Loucy (cell line): ENCODE results near the gene CHRM3.

Experiments used
- H2AFZ ChIP-seq: fragments of 200-600 bp; sonication (generic); 2 replicates; pipeline ENCODE4 v1.6.0; 2016; ENCODE audit warnings: antibody characterized with exemption, mild to moderate bottlenecking, low read length, moderate library complexity
- H3F3A ChIP-seq: fragments of 200-600 bp; 2 replicates; pipeline ENCODE4 v1.6.0; 2016; ENCODE audit warnings: antibody characterized with exemption, low read depth, mild to moderate bottlenecking
- H3K27me3 ChIP-seq: fragments of 200-600 bp; sonication (generic); 2 replicates; pipeline ENCODE4 v1.6.1; 2014; ENCODE audit warnings: low read length, mild to moderate bottlenecking; ENCODE audit not compliant: insufficient read depth, poor library complexity, severe bottlenecking
- H3K36me3 ChIP-seq: fragments of 200-600 bp; sonication (generic); 2 replicates; pipeline ENCODE4 v1.6.1; 2016; ENCODE audit warnings: low read length; ENCODE audit not compliant: insufficient read depth
- H3K4me1 ChIP-seq: fragments of 200-600 bp; sonication (generic); 2 replicates; pipeline ENCODE4 v1.5.1; 2014; ENCODE audit warnings: low read length, mild to moderate bottlenecking; ENCODE audit not compliant: insufficient read depth, poor library complexity, severe bottlenecking
- H3K4me2 ChIP-seq: fragments of 200-600 bp; sonication (generic); 2 replicates; pipeline ENCODE4 v1.6.0; 2014; ENCODE audit warnings: antibody characterized with exemption, low read length, low read depth, mild to moderate bottlenecking; ENCODE audit not compliant: poor library complexity, severe bottlenecking
- H3K4me3 ChIP-seq: fragments of 200-600 bp; sonication (generic); 2 replicates; pipeline ENCODE4 v1.5.1; 2014; ENCODE audit warnings: low read length, mild to moderate bottlenecking, mixed read lengths; ENCODE audit not compliant: poor library complexity, severe bottlenecking
- H3K79me2 ChIP-seq: fragments of 200-600 bp; sonication (generic); 2 replicates; pipeline ENCODE4 v1.6.1; 2014; ENCODE audit warnings: low read length; ENCODE audit not compliant: insufficient read depth
- H3K9ac ChIP-seq: fragments of 200-600 bp; sonication (generic); 2 replicates; pipeline ENCODE4 v1.6.0; 2014; ENCODE audit warnings: mild to moderate bottlenecking, low read depth, low read length, moderate library complexity; ENCODE audit not compliant: poor library complexity, severe bottlenecking
- H3K9me2 ChIP-seq: fragments of 200-600 bp; sonication (generic); replicated peaks from 2 replicates; pipeline ENCODE4 v1.6.1; 2016; ENCODE audit warnings: low read depth, low read length, mixed read lengths
- H3K9me3 ChIP-seq: fragments of 200-600 bp; sonication (generic); 2 replicates; pipeline ENCODE4 v1.6.1; 2014; ENCODE audit warnings: mild to moderate bottlenecking, antibody characterized with exemption, low read length, low read depth; ENCODE audit not compliant: insufficient read depth
- H4K20me1 ChIP-seq: fragments of 200-600 bp; sonication (generic); 2 replicates; pipeline ENCODE4 v1.6.0; 2014; ENCODE audit warnings: antibody characterized with exemption, low read length, mild to moderate bottlenecking; ENCODE audit not compliant: insufficient read depth, poor library complexity, severe bottlenecking
- EZH2phosphoT487 ChIP-seq: fragments of 200-600 bp; IDR thresholded peaks from 2 replicates; pipeline ENCODE4 v1.6.1; 2018; ENCODE audit warnings: antibody characterized with exemption, mild to moderate bottlenecking, moderate library complexity, borderline replicate concordance
- TF ChIP-seq, protein P1 (sequence below): fragments of 200-600 bp; sonication (generic); conservative IDR thresholded peaks from 2 replicates; pipeline ENCODE4 v1.5.1; 2014; ENCODE audit warnings: mild to moderate bottlenecking, antibody characterized with exemption, low read length

The CHRM3 gene

DNA sequence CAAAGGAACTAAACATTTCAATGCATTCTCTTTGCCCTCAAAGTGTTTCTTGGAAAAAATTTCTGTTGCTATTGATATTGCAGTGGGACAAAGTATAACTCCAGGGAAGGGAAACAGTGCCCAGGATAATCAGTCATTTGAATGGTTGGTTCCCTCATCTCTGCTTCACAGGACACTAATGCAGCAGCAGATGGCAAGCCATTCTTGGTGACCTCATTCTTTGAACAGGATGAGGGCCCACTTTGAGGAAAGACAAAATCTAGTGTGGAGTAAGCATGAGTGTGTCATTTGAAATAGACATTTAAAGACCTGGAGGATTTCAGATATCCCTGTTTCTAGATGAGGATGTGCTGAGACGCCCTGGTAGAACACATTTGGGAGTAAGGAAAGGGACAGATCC is 32.3 kb downstream of the CHRM3 start:
- no peaks in the 10 kb centered on the region for H3K79me2 ChIP-seq
- TF ChIP-seq EZH2phosphoT487 = no peak
- TF ChIP-seq, protein P1, sequence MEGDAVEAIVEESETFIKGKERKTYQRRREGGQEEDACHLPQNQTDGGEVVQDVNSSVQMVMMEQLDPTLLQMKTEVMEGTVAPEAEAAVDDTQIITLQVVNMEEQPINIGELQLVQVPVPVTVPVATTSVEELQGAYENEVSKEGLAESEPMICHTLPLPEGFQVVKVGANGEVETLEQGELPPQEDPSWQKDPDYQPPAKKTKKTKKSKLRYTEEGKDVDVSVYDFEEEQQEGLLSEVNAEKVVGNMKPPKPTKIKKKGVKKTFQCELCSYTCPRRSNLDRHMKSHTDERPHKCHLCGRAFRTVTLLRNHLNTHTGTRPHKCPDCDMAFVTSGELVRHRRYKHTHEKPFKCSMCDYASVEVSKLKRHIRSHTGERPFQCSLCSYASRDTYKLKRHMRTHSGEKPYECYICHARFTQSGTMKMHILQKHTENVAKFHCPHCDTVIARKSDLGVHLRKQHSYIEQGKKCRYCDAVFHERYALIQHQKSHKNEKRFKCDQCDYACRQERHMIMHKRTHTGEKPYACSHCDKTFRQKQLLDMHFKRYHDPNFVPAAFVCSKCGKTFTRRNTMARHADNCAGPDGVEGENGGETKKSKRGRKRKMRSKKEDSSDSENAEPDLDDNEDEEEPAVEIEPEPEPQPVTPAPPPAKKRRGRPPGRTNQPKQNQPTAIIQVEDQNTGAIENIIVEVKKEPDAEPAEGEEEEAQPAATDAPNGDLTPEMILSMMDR = no peak
- no peaks in the 10 kb centered on the region for H3K27me3 ChIP-seq
- no peaks in the 10 kb centered on the region for H3K36me3 ChIP-seq
- H3K4me3 ChIP-seq = no peak overlapping the region
- no peak overlapping the region for H3K4me2 ChIP-seq
- no peaks in the 10 kb centered on the region for H3F3A ChIP-seq
- no peaks in the 10 kb centered on the region for H3K9me2 ChIP-seq
- no peaks in the 10 kb centered on the region for H3K4me1 ChIP-seq
- no peaks in the 10 kb centered on the region for H3K9me3 ChIP-seq
- H2AFZ ChIP-seq = no peak overlapping the region
- H3K9ac ChIP-seq = no peak overlapping the region
- no peaks in the 10 kb centered on the region for H4K20me1 ChIP-seq

DNA sequence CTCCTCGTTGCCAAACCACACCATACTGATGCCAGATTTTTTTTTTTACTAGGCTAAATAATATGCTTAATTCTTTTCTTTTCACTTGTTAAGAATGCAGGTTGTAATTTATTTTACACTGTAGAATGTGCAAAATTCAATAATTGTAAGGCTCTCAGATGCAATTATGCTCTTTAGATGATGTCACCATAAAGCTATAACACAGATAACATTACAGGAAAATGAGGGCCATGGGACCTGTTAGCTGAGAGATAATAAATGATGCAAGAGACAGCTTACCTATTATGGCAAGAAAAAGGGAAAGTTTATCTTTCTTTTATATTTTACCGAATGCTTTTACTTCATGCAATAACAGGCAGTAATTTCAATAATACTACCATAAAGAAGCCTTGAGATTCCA is 35.4 kb downstream of the CHRM3 start:
- no peak for TF ChIP-seq EZH2phosphoT487
- TF ChIP-seq, protein P1 = no peak
- no peaks in the 10 kb centered on the region for H3K9me3 ChIP-seq
- no peak overlapping the region for H3K4me3 ChIP-seq
- no peaks in the 10 kb centered on the region for H3K27me3 ChIP-seq
- no peaks in the 10 kb centered on the region for H3F3A ChIP-seq
- no peak overlapping the region for H2AFZ ChIP-seq
- no peak overlapping the region for H3K4me2 ChIP-seq
- H3K9me2 ChIP-seq = no peaks in the 10 kb centered on the region
- no peaks in the 10 kb centered on the region for H3K79me2 ChIP-seq
- H3K9ac ChIP-seq = no peak overlapping the region
- no peaks in the 10 kb centered on the region for H4K20me1 ChIP-seq
- H3K36me3 ChIP-seq = no peaks in the 10 kb centered on the region
- H3K4me1 ChIP-seq = no peaks in the 10 kb centered on the region

DNA sequence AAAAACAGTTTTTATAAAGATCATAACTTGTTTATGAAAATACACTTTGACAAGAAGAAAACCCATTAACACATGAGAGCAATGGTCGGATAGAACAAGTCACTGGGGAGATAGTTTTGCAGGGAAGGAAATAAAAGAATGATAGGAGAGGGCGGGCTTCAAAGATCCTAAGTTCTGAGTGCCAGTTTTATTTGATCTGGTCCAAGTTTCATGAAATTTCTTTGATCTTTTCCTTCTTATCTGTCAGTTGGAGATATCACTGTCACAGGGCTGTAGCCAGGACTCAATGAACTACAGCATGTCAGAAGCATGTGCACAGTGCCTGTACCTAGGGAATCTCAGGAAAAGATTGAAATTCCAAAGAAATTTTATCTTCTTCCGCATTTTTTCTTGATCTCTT is 36.5 kb downstream of the CHRM3 start:
- Histone ChIP-seq H3F3A (no peaks in the 10 kb centered on the region), H3K79me2 (no peaks in the 10 kb centered on the region), H3K9me2 (no peaks in the 10 kb centered on the region), H3K4me2 (no peak overlapping the region), H3K4me1 (no peaks in the 10 kb centered on the region), H3K36me3 (no peaks in the 10 kb centered on the region), H3K9ac (no peak overlapping the region), H2AFZ (no peak overlapping the region), H3K9me3 (no peaks in the 10 kb centered on the region), H3K27me3 (no peaks in the 10 kb centered on the region), H3K4me3 (no peak overlapping the region), H4K20me1 (no peaks in the 10 kb centered on the region)
- TF ChIP-seq, protein P1 = no peak
- TF ChIP-seq EZH2phosphoT487 = no peak
